H1 (cell line): ENCODE data around the gene KIAA1586. TPM values are rescaled to one million over a fixed set of nuclear protein-coding genes. Genes with fewer than 3 reads are reported as not detected.
"Not testable (repeated sequence)": the region's sequence is repeated elsewhere in the genome, so short reads cannot be mapped to it uniquely, and the experiment has no call there.

Experiments used
- CTCF ChIA-PET: fragments of 300-600 bp; sonication (Branson Sonifier 250); formaldehyde crosslinking; loops from one replicate; lab custom pipeline; 2021; ENCODE audit not compliant: partially characterized antibody; lab: Charles Lee
- POLR2A ChIA-PET: fragments of 300-600 bp; sonication (Branson Sonifier 250); formaldehyde crosslinking; loops from one replicate; lab custom pipeline; 2021; ENCODE audit warnings: inconsistent platforms; ENCODE audit not compliant: partially characterized antibody; lab: Charles Lee
- DNase-seq, 2 experiments: peaks; one replicate each; pipeline versions ENCODE4 v3.0.0 to v3.0.0-alpha.2; 2010 to 2022; ENCODE audit warnings: low spot score in 2 of 2, low read depth in 1 of 2, mixed read lengths in 1 of 2
- FAIRE-seq: peaks from 2 replicates; lab custom pipeline; 2011; peaks lifted over from hg19 to GRCh38; lab: Jason Lieb, UNC
- H2AFZ ChIP-seq: 2 replicates; pipeline ENCODE4 v1.8.1; 2012; ENCODE audit warnings: low read length, inconsistent platforms
- H2AK5ac ChIP-seq: 2 replicates; pipeline ENCODE4 v1.6.1; 2013; ENCODE audit warnings: low read depth, low read length
- H2BK120ac ChIP-seq: replicated peaks from 2 replicates; pipeline ENCODE3; 2013; ENCODE audit warnings: low read depth, low read length, inconsistent platforms
- H2BK12ac ChIP-seq: 2 replicates; pipeline ENCODE4 v1.6.1; 2013; ENCODE audit warnings: low read depth, low read length
- H2BK15ac ChIP-seq: 2 replicates; pipeline ENCODE4 v1.6.1; 2013; ENCODE audit warnings: low read length
- H2BK20ac ChIP-seq: 2 replicates; pipeline ENCODE4 v1.6.1; 2013; ENCODE audit warnings: low read length
- H2BK5ac ChIP-seq: 2 replicates; pipeline ENCODE4 v1.6.1; 2013; ENCODE audit warnings: low read depth, low read length
- H3K14ac ChIP-seq: 2 replicates; pipeline ENCODE4 v1.6.1; 2013; ENCODE audit warnings: inconsistent platforms; ENCODE audit not compliant: insufficient read length
- H3K18ac ChIP-seq: 2 replicates; pipeline ENCODE4 v1.6.1; 2013; ENCODE audit warnings: low read length; ENCODE audit errors: extremely low read depth
- H3K23ac ChIP-seq: 2 replicates; pipeline ENCODE4 v1.6.1; 2013; ENCODE audit warnings: inconsistent platforms; ENCODE audit not compliant: insufficient read length
- H3K23me2 ChIP-seq: 2 replicates; pipeline ENCODE4 v1.6.1; 2013; ENCODE audit warnings: low read depth, low read length
- H3K27ac ChIP-seq: 2 replicates; pipeline ENCODE4 v1.6.1; 2011; ENCODE audit warnings: low read depth, low read length, inconsistent platforms
- H3K27me3 ChIP-seq, 4 experiments: replicated peaks in 1 of 4; 1 replicate in 1 of 4; 2 replicates in 3 of 4; pipeline versions ENCODE4 v1.6.1 to v1.8.1; 2011 to 2013; ENCODE audit warnings: low read length in 3 of 4, mild to moderate bottlenecking in 3 of 4, inconsistent platforms in 2 of 4, mixed read lengths in 2 of 4, moderate library complexity in 1 of 4; ENCODE audit not compliant: control insufficient read depth in 3 of 4, insufficient read depth in 3 of 4; ENCODE audit errors: extremely low read depth in 1 of 4
- H3K36me3 ChIP-seq, 4 experiments: 2 replicates each; pipeline versions ENCODE4 v1.6.1 to v1.8.1; 2011 to 2013; ENCODE audit warnings: mild to moderate bottlenecking in 4 of 4, low read length in 3 of 4, moderate library complexity in 2 of 4, control low read depth in 1 of 4, inconsistent platforms in 1 of 4; ENCODE audit not compliant: insufficient read depth in 4 of 4, control insufficient read depth in 2 of 4
- H3K4ac ChIP-seq: replicated peaks from 2 replicates; pipeline ENCODE3; 2013; ENCODE audit warnings: low read length, low read depth, mixed read lengths, inconsistent platforms; ENCODE audit not compliant: insufficient read length
- H3K4me1 ChIP-seq, 4 experiments: replicated peaks in 1 of 4; 1 replicate in 1 of 4; 2 replicates in 3 of 4; pipeline versions ENCODE4 v1.6.1 to v1.8.1; 2011 to 2013; ENCODE audit warnings: low read length in 3 of 4, inconsistent platforms in 2 of 4, mixed read lengths in 1 of 4; ENCODE audit not compliant: insufficient read depth in 4 of 4, control insufficient read depth in 3 of 4
- H3K4me2 ChIP-seq, 2 experiments: 2 replicates each; pipeline versions ENCODE4 v1.6.1 to v1.8.1; 2011 to 2013; ENCODE audit warnings: low read depth in 2 of 2, low read length in 2 of 2, control low read depth in 1 of 2, inconsistent platforms in 1 of 2, mild to moderate bottlenecking in 1 of 2; ENCODE audit not compliant: insufficient read depth in 1 of 2
- H3K4me3 ChIP-seq, 4 experiments: fragments of 200-600, 300-600 bp in 1 of 4; sonication (generic), shearing (Covaris generic), sonication (Bioruptor Twin) in 1 of 4; 2 replicates each; pipeline versions ENCODE4 v1.5.1 to v1.8.1; 2011 to 2016; ENCODE audit warnings: low read length in 4 of 4, low read depth in 3 of 4, control low read depth in 2 of 4, inconsistent platforms in 2 of 4, mild to moderate bottlenecking in 2 of 4, mixed read lengths in 1 of 4, moderate library complexity in 1 of 4; ENCODE audit not compliant: insufficient read depth in 2 of 4; ENCODE audit errors: extremely low read depth in 1 of 4
- H3K56ac ChIP-seq: replicated peaks from 2 replicates; pipeline ENCODE3; 2013; ENCODE audit warnings: low read depth, mild to moderate bottlenecking, mixed read lengths, low read length, inconsistent platforms; ENCODE audit not compliant: insufficient read length
- H3K79me1 ChIP-seq: 2 replicates; pipeline ENCODE4 v1.6.1; 2013; ENCODE audit warnings: low read depth, low read length, control low read depth
- H3K79me2 ChIP-seq, 2 experiments: 2 replicates each; pipeline versions ENCODE4 v1.6.1 to v1.8.1; 2012 to 2013; ENCODE audit warnings: low read length in 2 of 2, mild to moderate bottlenecking in 2 of 2, inconsistent platforms in 1 of 2; ENCODE audit not compliant: insufficient read depth in 2 of 2, control insufficient read depth in 1 of 2
- H3K9ac ChIP-seq, 4 experiments: replicated peaks in 1 of 4; 1 replicate in 1 of 4; 2 replicates in 3 of 4; pipeline versions ENCODE4 v1.6.1 to v1.8.1; 2011 to 2013; ENCODE audit warnings: low read depth in 3 of 4, low read length in 3 of 4, control low read depth in 2 of 4, mild to moderate bottlenecking in 2 of 4, moderate library complexity in 2 of 4, inconsistent platforms in 1 of 4; ENCODE audit errors: extremely low read depth in 1 of 4
- H3K9me3 ChIP-seq, 2 experiments: 2 replicates each; pipeline versions ENCODE4 v1.6.1 to v1.8.1; 2012 to 2013; ENCODE audit warnings: mild to moderate bottlenecking in 2 of 2, moderate library complexity in 2 of 2, control low read depth in 1 of 2, inconsistent platforms in 1 of 2, low read depth in 1 of 2, low read length in 1 of 2, mixed read lengths in 1 of 2; ENCODE audit not compliant: insufficient read depth in 2 of 2
- H4K20me1 ChIP-seq, 2 experiments: replicated peaks in 1 of 2; 2 replicates each; pipeline versions ENCODE3 to v1.8.1; 2011 to 2013; ENCODE audit warnings: inconsistent platforms in 2 of 2, low read length in 2 of 2, mild to moderate bottlenecking in 1 of 2; ENCODE audit not compliant: insufficient read depth in 2 of 2, control insufficient read depth in 1 of 2
- H4K5ac ChIP-seq: 2 replicates; pipeline ENCODE4 v1.6.1; 2013; ENCODE audit warnings: low read length, low read depth, mixed read lengths, inconsistent platforms; ENCODE audit not compliant: insufficient read length
- H4K8ac ChIP-seq: 2 replicates; pipeline ENCODE4 v1.8.0; 2013; ENCODE audit warnings: mild to moderate bottlenecking, moderate library complexity, low read length, inconsistent platforms; ENCODE audit not compliant: insufficient read depth; ENCODE audit errors: extremely low read depth
- H4K91ac ChIP-seq: replicated peaks from 2 replicates; pipeline ENCODE3; 2013; ENCODE audit warnings: low read length, mixed read lengths, inconsistent platforms; ENCODE audit not compliant: insufficient read length
- WGBS, 2 experiments: shearing (Covaris generic) in 1 of 2; methylation state at CpG; one replicate each; pipeline versions ENCODE4 v1.1.6 to v1.1.7; 2013 to 2015; ENCODE audit warnings: low lambda C conversion rate in 2 of 2, mixed read lengths in 2 of 2, inconsistent platforms in 1 of 2, low coverage in 1 of 2, missing lambda C conversion rate in 1 of 2; ENCODE audit not compliant: insufficient replicate concordance in 2 of 2, insufficient coverage in 1 of 2, insufficient read length in 1 of 2; ENCODE audit errors: extremely low coverage in 1 of 2, missing lambda C conversion rate in 1 of 2; 5-methylcytosine and 5-hydroxymethylcytosine counted together
- polyA plus RNA-seq, 7 experiments: library from polyadenylated mRNA; depleted of rRNA in 3 of 7; stranded (reverse) in 5 of 7; unstranded in 2 of 7; fragments of >200 nt in 5 of 7; fragments of 200-250 nt in 2 of 7; gene quantifications; 1 replicate in 5 of 7; 2 replicates in 1 of 7; 4 replicates in 1 of 7; pipeline versions ENCODE4 v1.2.1 to v1.2.3, GENCODE V29; 2011 to 2013; ENCODE audit warnings: missing spikeins in 2 of 7, mixed read lengths in 2 of 7
- total RNA-seq: library from RNA; stranded (reverse); fragmentation: NEBNext Ultra II Directional; extraction: Animal tissue kit (Norgen Biotek cat#: 25700); gene quantifications from 2 replicates; pipeline ENCODE4 v1.2.1, GENCODE V29; 2021

The KIAA1586 gene
- total and polyA plus RNA-seq, 2 of the 8 experiments (the other 6 are each of a cell fraction or from before 2014, with no cell fraction given), result 2.1 to 24.4 TPM

DNA sequence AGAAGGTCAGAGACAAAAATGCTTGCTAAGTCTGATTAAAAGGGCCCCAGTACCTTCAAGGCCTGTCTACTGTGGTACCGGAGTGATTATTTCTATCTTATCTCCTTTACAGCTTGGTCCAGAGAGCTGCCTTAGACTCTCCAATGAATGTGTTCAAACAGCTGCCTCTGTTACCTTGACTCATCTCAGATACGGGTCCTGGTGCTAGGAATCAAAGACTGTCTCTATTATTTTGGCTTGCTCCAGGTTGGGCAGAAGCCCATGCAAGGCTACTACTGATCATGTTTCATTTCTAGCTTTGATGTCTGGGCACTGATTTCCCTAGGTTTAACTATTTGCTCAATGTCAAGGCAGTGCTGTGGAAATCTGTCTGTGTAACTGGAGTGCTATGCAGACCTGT, 38.4 kb upstream of the KIAA1586 start:
- ChIA-PET CTCF (interaction anchor here (1.0 to 2.8 kb wide), 5 partner anchors 12 to 33 kb away, joined by 3 to 14 read pairs (median 4); no protein-coding TSS in a partner anchor), POLR2A (interaction anchor here (0.5 to 0.6 kb wide), 2 partner anchors 16 to 92 kb away, joined by 3 read pairs; no protein-coding TSS in a partner anchor)
- not testable (repeated sequence) for H3K9ac ChIP-seq, H2AK5ac ChIP-seq, H3K23ac ChIP-seq, H3K14ac ChIP-seq, H3K4me3 ChIP-seq, H2BK15ac ChIP-seq, H4K20me1 ChIP-seq, H3K4me1 ChIP-seq, H3K9me3 ChIP-seq, H3K79me1 ChIP-seq, H3K56ac ChIP-seq, H3K4ac ChIP-seq, H2AFZ ChIP-seq, DNase-seq, H3K27ac ChIP-seq, H3K23me2 ChIP-seq, H2BK20ac ChIP-seq, H3K4me2 ChIP-seq, H3K36me3 ChIP-seq, H2BK120ac ChIP-seq, H3K27me3 ChIP-seq, H4K8ac ChIP-seq, H3K18ac ChIP-seq, H4K91ac ChIP-seq, H3K79me2 ChIP-seq, H2BK12ac ChIP-seq, H2BK5ac ChIP-seq, H4K5ac ChIP-seq, FAIRE-seq
- 91% methylated on average over 2 of the region's 2 CpGs; no CpG with 5 or more reads in 1 of the 2 experiments for WGBS, 2 experiments
